Erythroblast (primary cell): Measurements from ENCODE around the gene TNFRSF4.

Source experiments
- GATA1 ChIP-seq: IDR thresholded peaks from 2 replicates; pipeline ENCODE4 v1.6.1; 2011; ENCODE audit warnings: low read depth, mild to moderate bottlenecking, control low read depth, low read length, moderate library complexity
- POLR2A ChIP-seq: IDR thresholded peaks from 2 replicates; pipeline ENCODE4 v1.6.1; 2011; ENCODE audit warnings: mild to moderate bottlenecking, low read length

- TF ChIP-seq POLR2A, result no peak
- TF ChIP-seq GATA1, result no peak
Observed at GRCh38 chr1:1232796-1233566, 19.0 kb upstream of the TNFRSF4 start.
